Measurements from ENCODE around the gene CTNND2.

CTNND2 gene

DNA sequence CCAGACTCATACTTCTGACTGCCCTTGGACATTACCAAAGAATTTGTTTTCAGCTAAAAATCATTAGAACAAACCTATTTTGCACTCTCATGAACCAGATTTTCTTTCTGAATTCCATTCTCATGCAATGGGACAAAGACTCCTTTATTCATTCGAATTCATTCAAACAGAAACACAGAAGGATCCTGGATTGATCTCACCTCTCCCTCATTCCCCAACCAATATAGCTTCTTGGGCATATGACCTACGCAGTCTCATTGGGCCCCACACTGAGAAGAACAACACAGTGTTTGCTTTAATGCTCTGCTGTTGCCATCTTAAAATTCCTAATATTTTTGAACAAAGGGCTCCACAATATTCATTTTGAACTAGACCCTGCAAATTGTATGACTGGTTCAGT lies 392.4 kb downstream of the CTNND2 start:
- no peak for DNase-seq

DNA sequence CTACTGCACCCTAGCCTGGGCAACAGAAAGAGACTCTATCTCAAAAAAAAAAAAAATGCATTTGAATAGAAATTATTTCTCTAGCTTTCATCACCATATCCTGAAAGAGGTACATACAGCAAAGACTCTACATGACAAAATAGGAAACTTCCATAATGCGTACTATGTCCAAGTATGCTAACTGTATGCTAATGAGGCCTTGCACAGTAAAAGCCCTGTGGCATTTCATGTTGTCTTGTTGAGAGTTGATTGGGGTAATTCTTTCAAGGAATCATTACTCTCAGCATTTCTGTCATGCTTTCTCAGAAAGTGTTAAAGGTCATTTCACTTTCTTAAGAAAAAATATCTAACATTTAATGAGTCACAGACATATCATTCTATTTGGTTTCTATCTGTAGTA lies 393.4 kb downstream of the CTNND2 start:
- no peak for DNase-seq

DNA sequence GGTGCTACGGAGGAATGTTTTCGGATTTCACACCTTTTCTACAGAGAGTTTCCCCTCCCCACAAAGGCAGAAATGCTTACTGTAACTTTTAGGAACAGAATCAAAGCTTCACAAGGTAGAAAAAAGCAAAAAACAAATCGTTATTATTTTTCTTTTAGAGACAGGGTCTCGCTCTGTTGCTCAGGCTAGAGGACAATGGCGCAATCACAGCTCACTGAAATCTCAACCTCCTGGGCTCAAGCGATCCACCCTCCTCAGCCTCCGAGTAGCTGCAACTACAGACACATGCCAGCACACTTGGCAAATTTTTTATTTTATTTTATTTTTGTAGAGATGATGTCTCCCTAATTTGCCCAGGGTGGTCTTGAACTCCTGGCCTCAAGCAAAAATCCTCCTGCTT lies 394.5 kb downstream of the CTNND2 start:
- DNase-seq: no peak

DNA sequence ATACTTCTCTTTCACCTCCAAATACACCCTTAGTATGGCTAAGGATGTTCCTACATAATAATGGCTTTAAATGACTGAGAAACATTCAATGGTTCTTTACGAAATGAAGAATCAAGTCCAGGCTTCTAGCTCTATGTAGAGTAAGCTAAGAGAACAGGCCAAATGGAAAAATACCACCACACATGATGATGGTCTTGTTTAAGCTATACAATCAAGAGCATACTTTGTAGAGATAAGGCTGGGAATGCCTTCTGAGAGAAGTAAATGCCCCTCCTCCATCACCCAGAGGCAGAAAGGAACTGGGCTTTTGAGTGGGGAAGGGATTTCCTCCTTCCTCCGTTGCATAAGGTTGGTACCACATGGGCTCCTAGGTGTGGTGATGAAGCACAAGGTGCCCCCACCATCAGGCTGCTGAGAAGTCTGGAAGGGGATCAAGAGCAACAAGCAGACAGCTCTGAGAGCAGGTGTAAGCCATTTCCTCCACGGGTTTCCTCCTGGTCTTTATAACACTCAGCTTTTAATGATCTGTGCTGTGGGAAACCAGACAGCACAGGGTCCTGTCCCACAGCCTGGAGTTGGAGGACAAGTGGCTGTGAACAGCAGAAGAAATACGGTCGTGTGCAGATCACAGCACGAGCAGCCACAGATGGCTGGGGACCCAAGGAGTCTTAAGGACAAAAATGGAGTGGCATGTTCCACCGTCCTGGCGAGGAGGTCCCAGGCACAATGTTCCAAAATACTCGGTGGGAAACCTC lies 396.9 kb downstream of the CTNND2 start:
- DNase-seq: peak in 1 of 2 experiments; percentile 35

DNA sequence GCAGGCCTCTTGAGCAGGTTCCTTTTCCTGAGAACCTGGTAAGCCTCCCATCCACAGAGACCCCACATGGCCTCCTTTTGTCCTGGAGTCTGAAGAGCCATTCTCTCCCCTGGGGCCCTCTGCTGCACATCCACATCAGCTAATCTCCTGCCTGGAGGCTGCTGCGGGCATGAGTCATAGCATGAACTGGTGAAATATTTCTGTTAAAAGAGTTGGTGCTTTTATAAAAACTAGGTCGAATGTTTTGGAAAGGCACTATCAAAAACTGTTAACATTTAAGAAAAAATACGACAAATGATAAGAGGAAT lies 399.4 kb downstream of the CTNND2 start:
- peak in 1 of 2 experiments; percentile 58 for DNase-seq

DNA sequence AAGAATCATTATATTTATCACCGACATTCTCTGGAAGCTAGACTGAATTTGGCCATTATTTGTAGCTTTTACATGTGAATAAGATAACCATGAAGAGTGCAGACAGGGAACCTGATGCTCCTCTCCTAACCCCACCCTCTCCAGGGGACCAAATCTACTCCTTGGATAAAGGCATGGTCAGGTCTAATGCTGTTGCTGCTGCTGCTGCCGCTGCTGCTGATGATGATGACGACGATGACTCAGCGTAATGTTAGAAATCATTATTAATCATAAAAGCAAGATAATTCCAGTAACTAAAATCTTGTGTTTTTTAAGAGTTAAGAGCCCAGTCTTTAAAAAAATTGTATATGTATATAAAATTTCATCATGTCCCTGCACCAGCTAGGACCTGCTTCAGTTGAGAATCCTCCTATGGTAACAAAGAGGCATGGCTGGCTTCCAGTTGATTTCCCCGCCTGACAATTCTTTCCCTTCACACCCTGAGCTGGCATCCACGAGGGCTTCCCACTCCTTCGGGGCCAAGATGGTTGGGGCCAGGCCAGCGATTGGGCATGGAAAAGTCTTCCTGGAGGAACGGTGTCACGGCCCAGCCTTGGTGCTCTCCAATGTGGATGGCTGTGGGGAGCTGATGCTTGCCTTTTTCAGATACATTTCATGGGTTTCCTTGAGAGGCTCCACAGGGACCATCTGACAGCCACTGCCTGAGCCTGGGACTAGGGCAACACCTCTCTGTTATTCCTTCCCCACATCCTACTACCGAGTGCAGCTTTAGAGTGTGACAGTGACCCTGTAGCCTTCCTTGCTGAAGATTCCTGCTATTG lies 400.0 kb downstream of the CTNND2 start:
- peak in 1 of 2 experiments; percentile 52 for DNase-seq

DNA sequence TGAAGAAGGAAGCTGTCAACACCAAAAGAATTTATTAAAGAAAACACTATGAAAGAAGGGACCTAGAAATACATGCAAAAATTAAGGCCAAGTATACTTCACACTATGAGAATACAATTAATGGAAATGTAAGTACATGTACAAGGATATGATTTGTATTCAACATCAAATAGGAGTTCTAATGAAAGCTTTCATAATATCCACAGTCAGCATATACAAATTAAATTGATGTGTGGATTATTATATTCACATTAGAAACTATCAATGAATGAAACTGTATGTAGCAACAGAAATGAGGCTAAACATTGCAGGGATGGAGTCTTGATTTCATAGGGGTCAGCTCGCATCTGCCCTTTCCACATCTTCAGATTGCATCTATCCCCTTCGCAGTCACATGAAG lies 401.5 kb downstream of the CTNND2 start:
- no peak for DNase-seq

DNA sequence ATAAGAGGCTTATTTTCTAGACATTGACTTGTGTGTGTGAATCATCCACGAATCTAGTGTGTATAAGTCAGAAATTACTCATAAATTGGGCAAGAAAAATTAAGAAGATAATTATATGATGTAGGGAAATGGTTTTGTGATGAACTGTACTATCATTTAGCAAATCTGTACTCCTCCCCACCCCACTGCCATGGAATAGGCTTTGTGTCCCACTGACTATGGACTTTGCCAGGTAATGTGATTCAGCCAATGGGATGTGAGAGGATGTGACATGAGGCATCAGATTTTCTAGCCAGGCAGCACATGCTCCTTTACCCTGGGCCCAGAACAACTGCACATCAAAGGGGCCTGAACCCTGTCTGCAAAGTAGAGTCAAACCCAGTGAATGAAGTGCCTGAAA lies 406.6 kb downstream of the CTNND2 start:
- no peak for DNase-seq

DNA sequence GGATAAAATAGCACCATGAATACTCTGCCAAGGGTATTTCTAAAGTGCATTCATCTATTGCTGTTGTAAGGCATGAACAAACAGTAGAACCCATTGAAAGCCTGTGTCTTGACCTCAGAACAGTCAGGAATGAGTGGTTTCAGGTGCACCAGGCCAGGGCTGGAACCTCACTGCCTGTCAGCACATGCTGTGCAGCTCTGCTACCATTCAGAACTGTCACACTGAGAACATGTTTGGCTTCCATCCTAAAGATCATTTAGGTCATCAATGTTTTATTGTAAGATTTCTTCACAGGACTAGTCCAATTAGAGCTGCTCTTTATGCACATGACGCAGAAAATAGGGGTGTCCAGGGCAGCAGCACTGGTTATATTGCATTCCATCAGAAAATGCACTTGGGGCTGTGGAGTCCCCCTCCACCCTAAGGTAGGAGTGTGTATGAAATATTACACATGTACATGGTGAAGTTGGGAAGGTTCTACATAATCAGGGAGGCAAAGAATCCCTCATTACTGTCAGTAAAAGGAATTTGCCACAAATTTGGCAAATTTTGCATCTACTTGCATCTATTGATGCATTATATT lies 408.0 kb downstream of the CTNND2 start:
- DNase-seq: no peak

DNA sequence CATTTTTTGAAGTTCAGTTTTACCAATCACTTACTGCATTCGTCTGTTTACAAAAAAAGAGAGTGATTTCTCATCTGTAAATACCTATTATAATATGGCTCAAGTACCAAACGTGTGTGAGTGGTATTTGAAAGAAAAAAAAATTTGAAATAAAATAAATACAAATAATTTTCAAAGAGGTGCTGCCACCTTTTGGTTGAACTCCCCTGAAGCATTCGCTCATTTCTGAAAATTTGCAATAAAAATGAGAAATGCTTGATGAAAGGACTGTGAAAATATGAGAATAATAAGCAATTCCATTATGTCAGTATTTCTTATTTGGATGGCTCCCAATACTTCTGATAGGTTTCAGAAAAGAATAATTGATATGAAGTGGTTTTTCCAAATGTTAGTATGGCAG lies 409.9 kb downstream of the CTNND2 start:
- no peak for DNase-seq

DNA sequence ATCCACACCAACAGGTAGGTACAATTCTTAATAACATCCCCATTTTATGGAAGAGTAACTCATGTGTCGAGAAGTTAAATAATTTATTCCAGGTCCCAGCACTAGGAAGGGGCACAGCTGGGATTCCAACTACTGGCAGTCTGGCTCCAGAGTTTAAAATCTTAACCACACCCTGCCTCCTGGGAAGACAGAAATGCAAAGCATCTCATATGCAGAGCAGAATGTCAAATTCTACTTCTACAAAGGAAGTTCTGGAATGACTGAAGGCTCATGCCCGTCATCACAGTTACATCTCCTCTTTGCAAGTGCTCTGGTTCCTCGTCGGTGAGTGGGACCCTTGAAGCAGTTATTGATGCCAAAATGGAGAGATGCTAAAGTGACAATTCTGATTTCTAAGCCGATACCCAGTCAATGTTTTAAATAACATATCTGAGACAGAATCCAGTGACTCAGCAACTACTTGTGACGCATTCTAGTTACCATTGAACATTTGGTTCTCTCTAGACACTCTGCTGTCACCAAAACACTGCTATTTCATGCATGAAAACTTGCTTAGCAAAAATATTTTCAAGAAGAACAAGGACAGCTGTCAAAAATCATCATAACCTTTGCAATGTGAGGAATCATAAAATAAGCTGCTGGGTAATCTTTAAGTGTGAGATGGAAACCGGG lies 412.7 kb downstream of the CTNND2 start:
- DNase-seq: peak in 1 of 2 experiments; percentile 41

DNA sequence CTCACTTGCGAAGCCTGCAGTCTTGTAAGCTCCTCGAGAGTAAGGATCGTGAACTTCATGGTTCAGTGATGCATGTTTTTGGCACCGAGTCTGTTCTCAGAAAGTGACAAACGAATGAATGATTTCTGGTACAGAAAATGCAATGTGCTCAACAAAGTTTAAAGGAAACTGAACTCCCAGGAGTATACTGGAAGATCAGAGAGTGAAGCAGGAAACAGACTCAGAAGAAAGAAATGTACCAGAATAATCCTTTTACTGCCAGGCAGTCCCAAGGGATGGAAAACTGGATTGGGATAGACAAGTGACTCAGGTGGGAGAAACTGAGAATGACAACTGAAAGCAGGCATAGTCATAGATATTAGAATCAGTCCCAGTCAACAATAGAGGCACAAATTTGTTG lies 420.6 kb downstream of the CTNND2 start:
- DNase-seq: no peak

DNA sequence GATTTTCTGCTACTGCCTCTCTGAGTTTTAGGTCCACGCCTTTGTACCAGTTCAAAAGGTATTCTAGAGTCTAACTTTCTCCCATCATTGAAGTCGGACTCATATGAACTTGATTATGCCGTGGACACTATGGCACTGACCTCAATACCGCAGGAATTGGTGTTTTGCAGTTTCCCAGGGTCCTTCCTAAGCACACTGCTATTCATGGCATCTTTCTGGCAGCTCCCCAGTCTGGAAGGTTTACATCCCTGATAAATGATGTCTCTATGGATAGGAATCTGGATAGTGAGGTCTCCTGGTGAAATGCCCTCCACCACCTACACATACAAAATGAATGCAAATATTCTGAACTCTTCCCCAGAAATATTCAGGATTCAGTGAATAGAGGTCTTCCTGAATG lies 422.2 kb downstream of the CTNND2 start:
- no peak for DNase-seq

DNA sequence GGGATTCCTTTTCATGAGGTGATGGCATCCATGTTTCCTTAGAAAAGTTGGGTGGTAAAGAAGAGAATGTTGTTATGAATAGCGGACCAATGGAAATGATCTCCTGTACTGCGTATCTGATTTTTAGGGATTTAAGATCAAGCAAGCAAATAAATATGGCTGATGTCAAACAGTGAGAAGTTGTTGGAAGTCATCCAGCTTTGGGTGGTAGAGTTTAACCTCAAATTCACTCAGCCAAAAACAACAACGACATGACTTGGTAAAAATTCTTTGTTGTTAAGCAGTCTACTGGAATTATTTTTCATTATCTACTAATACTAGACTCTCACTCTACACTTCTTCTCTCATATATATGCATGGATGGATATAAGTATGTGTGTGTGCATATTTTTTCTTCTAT lies 426.5 kb downstream of the CTNND2 start:
- DNase-seq: peak; percentile 39 to 67

DNA sequence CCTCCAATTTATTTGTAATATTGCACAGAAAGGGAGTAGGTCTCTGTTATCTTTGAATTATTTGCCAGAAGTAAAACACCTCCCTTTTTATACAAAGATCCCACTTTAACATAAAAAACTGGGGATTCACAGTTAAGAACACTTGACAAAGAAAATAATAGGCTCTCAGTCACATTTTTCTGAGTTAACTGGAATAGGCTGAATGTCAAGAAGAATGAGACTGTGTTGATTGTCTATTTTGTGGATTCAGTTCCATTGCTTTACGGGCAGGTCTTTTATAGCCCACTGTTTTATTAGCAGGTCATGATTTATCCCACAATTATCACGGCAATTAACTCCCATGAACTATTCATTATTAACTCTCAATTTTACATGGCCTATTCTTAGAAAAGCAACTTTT lies 427.4 kb downstream of the CTNND2 start:
- DNase-seq: no peak

DNA sequence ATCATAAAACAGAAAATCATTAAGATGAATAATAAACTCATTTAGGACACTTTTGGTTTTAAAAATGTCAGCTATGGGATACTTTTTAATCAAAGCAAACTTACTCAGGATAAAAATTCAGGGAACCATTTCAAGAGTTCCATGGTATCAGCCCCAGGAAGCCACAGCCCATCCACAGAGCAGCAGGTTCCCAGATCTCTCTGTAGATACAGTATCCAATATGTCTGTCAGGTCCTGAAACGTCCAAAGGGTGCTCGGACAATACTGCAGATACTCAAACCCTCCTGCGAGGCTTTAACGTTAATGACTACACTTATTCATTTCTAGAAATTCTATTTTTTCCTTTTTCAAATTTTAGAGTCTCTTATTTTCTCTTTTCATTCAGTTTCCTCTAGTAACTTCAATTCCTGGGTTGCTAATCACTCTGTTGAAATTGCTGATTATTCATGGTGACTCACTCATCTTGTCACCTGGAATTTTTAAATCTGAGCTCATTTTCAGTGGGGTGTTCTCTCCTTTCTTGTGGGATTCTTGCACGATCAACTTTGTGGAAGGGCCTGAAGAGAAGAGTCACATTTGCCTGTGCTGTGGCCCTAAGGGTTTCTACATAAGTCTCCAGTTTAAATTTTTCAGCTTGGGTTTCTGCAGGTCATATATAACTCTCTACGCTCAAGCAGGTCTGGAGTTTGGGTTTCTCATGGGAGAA lies 435.8 kb downstream of the CTNND2 start:
- no peak for DNase-seq

DNA sequence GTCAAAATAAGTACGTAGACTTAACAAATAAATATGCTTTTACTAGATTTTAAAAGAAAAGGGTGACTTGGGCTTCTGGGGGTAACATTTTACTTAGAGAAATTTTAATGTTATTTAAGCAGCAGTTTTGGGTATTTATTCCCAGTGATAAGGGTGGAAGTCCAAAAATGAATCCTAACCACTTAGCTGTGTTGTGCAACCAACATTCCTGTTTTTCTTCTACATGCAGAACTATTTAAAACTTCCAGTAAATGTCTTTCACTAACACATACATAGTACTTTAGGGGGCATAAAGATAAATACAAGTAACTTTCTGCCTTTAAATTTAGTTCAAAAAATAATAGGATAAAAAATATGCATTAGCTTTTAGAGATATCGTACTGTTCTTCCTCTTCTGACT lies 436.7 kb downstream of the CTNND2 start:
- DNase-seq: no peak

DNA sequence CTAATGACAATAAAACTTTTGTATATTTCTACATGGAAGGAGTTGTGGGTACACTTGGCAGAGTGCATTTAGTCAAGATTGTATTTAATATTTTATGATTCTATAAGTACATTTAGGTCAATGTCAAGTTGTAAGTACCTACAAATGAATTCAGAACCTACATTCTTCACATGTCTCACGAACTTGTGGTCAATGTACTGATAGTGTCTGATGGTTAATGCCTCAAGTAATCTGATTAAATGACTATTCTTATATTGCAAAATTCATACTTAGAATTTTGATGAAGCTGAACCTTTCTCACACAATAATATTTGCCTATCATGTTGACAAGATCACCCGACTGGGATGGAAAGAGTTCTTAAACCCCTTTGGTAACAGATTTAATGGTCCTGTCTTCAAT lies 444.5 kb downstream of the CTNND2 start:
- DNase-seq: no peak

DNA sequence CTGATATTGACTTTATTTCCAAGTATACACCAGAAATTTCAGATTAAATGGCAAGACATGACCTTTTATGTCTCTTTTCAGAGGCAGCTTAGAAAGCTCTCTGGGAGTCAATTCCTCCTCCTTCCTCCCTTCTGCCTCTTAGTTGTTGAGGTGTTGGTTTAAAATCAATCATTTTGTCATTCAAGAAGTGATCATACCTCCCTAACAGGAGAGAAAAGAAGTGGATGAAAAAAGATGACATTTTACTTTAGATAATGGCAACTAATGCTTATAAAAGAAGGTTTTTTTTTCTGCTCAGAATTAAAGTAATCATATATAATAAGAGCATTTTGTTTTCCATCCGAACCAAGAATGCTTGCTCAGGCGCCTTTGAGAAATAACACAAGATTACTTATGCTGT lies 448.7 kb downstream of the CTNND2 start:
- no peak for DNase-seq

DNA sequence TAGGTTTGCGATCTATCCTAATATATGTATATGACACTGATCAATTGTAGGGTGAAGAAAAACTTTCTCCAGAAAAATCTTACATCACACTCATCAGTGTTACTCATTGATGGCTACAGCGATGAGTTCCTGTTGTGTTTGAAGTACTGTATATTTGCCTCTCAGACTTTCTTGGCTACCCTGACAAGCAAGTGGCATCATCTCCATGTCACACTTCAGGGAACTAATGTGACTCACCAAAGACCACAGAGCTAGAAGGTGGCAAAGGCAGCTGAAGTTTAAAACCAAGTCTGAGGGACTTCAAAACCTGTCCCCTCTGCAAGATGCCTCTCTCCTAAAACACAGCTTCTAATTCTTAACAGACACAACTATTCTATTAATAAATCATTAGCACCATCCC lies 451.4 kb downstream of the CTNND2 start:
- peak in 1 of 2 experiments; percentile 31 for DNase-seq

DNA sequence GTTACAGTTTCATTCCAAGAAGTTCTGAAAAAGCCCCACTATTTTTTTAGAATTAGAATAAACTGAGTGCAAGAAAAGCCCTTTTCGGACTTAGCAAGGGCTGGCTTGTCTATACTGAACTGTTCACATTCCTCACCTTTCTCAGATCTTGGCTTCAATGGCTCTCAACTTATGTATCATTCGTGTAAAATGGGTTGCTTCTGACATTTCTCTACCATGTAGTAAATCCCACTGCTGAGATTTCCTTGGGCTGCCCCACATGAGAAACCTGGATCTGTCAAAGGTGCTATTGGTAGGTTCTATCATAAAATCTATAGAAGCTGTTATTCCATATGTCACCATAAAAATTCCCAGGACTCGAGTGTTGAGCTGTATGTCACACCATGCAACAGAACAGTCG lies 454.3 kb downstream of the CTNND2 start:
- DNase-seq: no peak

DNA sequence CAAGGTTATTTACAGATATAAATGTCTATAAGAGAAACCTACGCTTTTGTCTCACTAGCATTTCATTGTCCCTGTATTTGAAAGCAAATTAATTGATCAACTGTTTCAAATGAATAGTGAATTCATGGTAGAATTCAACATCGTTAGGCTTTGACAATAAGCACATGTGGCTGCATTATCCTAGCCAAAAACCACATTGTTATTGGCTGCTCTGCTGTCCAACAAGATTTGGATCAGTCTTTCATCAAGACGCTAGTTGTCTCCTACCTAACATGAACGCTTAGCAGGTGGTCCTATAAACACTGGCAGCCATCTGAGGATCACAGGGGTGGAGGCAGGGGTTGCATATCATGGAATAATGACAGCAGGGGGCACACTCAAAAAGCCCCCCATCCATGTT lies 455.0 kb downstream of the CTNND2 start:
- peak; percentile 60 to 86 for DNase-seq

DNA sequence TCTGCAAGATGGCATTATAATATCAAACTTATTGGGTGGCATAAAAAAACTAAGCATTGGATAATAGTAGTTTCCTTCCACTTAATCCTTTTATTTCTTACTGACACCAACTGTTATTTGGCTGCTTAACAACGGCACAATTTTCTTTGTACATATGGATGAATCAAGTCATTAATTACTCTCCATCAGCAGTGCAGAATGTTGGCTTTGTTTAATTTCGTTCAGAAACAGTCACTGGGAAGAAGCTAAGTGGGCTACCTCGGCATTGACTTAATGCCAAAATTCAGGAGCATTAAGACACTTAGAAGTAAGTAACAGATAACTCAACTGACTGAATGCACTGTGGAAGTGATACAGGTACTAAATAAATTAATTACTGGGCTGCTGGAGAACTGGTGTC lies 460.4 kb downstream of the CTNND2 start:
- DNase-seq: peak; percentile 88 to 89

Measured in NCI-H446 (cell line).